Measurements from ENCODE around the gene ZNF780B.

DNA sequence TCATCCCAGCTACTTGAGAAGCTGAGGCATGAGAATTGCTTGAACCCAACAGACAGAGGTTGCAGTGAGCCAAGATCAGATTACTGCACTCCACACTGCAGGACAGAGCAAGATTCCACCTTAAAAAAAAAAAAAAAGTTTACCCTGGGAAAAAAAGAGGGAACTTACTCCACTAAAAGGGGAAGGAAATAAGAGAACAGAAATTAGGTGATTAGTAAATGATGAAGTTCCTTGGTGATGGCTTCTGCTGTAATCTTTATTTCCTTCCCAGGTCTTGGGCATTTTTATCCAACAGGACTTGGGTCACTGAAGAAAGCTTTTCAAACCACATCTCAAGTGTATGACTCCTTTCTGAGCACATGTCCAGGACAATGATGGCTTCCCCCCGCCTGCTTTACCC lies 25.4 kb upstream of the ZNF780B start:
- no peak for TF ChIP-seq POLR2A (IDR thresholded peaks at IDR 0.05)
- TF ChIP-seq CTCF (IDR thresholded peaks at IDR 0.05): no peak

Measured in heart left ventricle (tissue), 13 donors.